ENCODE measurements around the gene DR1.

DR1 gene

DNA sequence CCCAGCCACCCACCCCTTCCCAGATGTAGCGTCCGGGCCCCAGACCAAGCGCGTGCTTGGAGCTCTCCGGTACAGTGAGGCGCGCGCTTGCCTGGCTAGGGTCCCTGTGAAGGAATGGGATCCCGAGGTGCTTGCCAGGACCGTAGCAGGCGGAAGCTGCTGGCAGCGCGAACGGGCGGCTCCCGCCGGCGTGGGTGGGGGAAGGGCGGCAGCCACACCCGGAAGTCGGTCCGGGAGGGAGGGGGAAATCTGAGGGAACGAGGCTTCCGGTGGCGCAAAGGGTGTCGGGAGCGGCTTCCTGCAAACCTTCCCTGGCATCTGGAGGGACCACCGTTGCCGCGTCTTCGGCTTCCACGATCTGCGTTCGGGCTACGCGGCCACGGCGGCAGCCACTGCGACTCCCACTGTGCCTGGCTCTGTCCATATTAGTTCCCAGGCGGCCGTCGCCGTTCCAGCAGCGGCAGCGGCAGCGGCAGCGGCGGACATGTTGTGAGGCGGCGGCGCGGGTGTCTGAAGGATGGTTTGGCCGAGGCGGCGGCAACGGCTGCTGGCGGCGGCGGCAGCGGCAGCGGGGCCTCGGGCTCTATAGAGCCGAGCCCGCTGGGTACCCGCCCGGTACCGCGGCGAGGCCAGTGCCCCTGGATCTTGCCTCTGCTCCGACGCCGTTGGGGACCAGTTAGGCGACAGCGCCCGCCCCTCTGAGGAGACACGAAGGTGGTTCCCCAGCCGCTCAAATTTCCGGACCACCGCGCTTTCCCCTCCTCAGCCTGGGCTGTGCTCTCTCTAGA is at the start of gene DR1:
DR1 (plus strand) TSS at position 275 of the 788 bp plus-strand sequence. CDS start 739 bp downstream, outside the sequence.
- DNase-seq (ENCODE audit: low read depth, low spot score) = peak; percentile 96

DNA sequence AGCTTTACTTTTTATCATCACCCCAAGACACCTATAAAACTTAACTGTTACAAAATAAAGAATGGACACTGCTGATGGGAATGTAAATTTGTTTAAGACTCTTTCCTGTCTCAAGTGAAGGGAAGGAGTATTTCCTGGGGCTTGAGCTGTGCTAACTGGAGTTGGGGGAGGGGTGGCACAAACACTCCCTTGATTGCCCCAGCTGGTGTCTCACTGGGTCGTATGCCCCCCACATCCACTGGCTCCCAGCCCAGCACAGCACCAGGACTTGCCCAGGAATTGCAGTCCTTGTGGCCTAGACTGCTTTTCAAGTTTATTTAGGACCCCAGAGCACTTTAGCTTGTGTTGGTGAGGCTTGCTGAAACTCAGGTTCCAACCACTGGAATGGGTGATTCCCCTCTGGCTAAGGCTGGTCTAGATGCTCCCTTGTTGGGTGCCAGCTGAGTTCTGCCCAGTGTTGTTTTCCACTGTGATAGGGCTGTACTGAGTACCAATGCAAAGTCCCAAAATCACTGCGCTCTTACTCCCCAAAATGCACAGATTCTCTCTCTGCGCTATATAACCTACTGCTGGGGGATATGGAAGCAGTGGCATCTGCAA is 49.1 kb upstream of the DR1 start:
- DNase-seq (ENCODE audit: low read depth, low spot score) = peak; percentile 19

DNA sequence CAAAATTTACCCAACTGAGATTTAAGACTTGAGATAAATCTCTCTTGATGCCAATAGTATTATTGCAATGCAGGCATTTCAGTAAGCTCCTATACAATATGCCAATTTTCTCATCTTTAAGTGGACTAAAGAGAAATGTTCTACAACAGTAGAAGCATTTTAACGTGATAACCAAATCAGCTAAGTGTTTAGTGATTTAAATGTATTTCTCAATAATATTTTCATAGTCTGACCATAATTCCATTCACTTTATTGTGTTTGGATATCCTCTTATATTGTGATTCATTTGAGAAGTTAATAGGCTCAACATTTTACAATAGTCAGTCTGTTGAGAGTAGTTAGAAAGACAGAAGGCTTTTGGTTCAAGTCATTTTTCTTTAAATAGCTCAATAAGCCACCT is 44.6 kb upstream of the DR1 start:
- DNase-seq (ENCODE audit: low read depth, low spot score) = no peak

DNA sequence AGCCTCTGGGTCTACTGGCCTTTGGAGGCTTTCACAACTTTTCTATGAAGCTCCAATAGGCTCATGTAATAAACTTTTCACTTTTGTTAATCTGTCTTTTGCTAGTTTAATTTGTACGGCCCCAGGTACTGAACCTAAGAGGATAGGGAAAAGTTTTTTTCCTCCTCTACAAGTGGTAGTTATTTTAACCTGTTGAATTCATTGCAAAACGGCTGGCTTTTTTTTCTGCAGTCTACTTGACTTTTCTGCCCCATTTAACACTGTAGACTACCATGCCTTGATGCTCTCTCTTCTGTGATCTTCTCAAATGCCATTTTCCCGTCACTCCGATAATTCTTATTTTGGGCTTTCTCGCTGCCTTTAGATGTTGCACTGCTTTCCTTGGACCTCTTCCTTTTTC is 43.6 kb upstream of the DR1 start:
- DNase-seq (ENCODE audit: low read depth, low spot score) = no peak

DNA sequence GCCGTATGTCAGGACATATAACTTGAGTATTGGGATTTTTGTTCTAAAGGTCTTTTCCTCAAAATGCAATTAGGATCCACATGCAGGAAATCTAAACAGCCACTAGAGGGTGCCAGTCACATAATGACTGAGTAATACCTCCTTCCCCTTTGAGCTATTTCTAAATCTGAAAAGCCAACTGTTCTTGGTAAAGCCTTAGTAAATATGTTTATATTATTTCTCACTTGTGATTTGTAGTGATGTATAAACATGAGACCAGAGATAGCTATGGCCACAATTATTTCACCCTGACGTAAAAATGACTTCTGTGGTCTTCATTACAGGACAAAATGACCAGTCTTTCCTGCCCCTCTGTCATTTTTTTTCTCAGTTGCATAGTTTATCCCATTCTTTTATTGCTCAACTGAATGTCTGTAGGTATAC is 41.0 kb upstream of the DR1 start:
- peak; percentile 23 for DNase-seq (ENCODE audit: low read depth, low spot score)

DNA sequence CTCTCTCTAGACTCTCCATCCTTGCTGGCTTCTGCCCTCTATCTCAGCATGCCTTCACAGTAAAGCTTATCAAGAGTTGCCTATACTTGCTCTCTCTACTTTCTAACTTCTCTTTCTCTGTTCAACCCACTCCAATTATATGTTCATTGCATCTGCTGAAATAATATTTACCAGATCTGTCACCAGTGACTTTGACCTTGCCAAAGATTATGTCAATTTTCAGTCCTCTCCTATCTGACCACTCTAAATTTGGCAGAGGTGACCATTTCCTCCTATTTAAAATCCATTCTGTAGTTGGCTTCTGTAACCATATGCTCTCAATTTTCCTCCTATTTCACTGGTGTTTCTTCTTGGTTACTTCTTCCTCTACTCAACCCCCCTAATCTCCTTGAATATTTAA is 38.8 kb upstream of the DR1 start:
- DNase-seq (ENCODE audit: low read depth, low spot score) = no peak

DNA sequence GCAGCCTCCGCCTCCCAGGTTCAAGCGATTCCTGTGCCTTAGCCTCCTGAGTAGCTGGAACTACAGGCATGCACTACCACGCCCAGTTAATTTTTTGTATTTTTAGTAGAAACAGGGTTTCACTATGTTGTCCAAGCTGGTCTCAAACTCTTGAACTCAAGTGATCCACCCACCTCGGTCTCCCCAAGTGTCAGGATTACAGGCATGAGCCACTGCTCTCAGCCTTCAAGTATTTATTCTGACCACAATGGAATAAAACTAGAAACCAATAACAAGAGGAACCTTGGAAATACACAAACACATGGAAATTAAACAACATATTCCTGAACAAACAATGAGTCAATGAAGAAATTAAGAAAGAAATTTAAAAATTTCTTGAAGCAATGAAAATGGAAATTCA is 32.7 kb upstream of the DR1 start:
- no peak for DNase-seq (ENCODE audit: low read depth, low spot score)

DNA sequence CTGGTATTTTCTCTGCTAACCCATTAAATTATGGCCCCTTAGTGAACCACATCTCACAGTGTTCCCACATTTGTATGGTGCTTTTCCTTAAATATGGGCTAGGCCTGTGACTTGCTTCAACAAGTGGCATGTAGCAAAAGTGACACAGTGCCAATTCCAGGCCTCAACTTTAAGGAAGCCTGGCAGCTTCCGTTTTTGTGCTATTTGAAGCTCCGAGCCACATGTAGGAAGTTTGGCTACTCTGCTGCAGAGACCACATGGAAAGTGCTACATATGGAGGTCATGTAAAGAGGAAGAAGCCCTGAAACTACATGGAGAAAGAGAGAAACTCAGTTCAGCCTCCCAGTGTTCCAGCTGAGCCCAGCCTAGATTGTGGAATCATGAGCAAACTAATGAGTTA is 28.5 kb upstream of the DR1 start:
- DNase-seq (ENCODE audit: low read depth, low spot score) = no peak

DNA sequence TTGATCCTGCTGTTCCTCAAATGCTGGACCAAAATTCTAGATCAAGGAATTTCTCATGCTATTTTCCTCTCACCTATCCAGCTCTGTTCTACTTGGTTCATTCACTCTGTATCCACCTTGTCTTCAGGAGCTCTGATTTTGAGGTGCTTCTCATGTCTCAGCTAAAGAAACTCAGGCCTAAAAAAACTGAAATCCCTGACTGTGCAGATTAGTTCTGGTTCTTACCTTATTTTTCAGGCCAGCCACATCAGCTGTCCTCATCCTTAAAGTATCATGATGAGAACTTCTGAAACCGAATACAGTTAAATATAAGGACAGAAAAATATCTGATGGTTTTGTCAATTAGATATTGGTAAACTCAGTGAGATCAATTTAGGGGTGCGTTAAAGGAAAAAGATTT is 27.8 kb upstream of the DR1 start:
- no peak for DNase-seq (ENCODE audit: low read depth, low spot score)

DNA sequence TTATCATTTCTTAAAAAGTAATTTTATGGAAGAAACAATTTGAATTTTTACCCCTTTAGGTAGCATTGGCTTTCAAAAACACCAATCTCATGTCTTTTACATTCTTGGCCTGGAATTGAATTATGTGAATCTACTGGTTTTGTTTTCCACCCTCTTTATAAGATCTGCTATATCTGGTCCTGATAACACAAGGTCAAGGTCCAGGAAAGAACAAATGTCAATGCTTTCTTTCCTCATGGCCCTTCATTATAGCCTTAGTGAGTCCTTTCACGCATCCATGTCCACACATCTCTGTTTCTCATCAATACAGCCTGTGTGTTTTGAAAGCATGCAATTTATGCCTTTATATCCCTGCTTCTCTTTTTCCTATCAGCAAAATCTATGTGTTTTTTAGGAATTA is 24.0 kb upstream of the DR1 start:
- no peak for DNase-seq (ENCODE audit: low read depth, low spot score)

DNA sequence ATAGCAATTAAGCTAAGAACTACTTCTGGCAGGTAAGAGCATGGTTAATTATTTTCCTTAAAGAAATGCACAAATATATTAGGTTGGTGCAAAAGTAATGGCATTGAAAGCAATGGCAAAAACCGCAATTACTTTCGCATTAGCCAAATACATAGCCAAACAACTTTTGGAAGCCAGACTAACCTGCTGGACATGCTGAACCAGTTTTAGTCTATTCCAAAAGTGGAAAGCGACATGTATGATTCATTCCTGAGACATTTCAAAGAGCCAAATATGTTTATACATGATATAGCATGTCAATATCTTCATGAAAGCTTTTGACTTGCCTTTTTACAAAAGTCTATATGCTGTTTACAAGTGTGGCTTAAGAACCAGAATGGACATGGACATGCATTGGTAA is 23.4 kb upstream of the DR1 start:
- DNase-seq (ENCODE audit: low read depth, low spot score) = no peak

DNA sequence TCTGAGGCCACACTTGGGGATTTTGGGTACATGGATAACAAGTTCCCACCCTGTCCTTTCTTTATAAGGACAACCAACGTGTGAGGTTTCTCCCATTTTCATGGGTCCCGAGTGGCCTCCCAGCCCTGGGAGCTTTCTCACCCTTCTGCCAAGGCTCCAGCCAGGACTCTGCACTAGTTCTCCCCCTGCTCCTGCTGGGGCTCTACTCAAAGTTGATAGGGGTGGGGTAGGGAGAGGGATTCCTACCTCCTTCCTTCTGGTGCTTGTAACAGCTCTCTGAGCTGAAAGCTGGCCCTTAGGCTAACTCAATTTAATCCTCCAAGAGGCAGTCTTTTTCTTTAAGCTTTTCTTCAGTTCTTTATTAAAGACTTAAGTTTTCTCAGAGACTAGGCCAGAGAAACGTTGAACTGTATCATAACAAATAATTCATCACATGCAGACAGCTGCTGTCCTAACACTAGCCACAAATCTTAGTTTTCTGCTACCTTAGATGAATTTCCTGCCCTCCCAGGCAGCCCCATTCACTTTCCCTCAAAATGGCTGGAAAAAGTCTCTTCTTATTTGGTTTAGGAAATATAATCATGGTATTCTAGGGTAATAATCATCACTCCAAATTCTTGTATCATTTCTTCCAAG is 22.4 kb upstream of the DR1 start:
- peak; percentile 34 for DNase-seq (ENCODE audit: low read depth, low spot score)

DNA sequence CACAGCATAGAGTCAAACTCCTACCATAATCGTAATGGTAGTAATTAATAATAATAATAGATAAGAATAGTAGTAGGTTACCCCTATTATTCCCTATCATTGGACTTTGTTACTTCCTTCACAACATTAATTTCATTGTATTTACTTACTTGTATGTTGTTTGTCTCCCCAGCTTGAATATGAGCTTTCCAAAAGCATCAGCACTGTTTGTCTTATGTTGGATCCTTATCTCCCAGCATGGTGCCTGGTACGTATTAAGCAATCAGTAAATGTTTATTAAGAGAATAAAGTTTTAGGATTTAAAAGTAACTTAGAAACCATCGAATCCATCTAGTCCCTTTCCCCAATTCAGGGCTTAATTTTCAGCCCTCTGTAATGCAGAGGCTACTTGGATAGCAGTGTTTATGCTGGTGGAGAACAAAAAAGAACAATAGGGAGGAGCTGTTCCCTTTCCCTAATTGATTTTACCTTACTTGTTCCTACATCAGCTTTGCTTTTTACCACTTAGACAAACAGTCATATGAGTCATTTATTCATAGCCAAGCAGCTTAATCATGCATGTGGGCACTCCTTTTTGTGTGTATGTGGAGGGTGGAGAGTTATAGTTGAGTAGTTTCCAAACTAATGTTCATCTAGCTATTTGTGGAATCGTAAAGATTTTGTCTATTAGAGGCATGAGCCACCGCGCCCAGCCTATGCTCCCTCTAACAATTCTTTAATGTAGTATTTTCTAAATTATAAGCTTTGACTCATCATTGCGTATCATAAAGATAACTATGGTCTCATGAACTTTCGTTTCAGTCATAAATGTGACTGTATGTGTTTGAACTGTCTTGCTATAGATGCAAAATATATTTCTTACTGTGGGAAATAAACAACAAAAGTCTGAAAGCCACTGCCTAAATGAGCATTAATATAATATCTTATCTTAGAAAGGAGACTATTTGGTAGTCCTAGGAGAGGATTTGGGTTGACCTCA is 20.9 kb upstream of the DR1 start:
- no peak for DNase-seq (ENCODE audit: low read depth, low spot score)

DNA sequence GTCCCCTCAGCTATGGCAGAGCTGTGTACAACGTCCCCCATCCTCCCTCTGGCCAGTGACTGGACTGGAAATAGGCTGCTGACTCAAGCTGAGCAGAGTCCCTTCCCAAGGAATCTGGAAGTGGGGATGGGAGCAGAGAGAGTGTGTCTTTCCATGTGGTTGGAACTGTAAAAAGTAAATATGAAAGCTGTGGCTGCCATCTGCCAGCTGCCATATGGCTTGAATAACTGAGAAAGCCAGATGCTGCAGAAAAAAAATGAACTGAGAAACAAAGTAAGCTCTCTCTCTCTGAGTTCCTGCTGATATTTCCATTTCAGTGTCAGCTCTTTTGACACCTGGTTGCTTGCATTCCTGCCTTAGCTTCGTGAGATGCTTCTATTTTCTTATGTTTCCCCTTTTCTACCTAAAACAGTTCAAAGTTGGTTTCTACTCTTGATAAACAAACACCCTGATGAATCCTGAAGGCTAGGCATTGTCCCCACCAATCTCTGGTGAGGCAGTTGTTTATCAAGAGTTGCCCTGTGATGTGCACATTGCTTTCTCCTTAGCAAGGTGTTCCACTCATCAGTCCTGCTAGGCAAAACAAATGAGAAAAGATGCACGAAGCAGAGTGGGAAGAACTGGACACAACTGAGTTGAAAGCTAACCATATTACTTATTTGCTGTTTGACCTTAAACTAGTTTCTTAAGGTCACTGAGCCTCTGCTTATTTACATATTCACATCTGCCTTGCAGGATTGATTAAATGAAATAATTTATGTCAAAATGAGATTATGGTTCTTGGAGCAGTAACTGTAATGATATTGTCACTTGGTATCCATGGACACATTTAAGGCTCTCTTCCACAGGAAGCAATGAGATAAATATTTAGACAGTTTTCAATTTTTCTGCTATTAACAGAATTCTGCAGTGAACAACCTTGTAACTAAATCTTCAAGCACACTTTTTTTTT is 16.6 kb upstream of the DR1 start:
- DNase-seq (ENCODE audit: low read depth, low spot score) = no peak

DNA sequence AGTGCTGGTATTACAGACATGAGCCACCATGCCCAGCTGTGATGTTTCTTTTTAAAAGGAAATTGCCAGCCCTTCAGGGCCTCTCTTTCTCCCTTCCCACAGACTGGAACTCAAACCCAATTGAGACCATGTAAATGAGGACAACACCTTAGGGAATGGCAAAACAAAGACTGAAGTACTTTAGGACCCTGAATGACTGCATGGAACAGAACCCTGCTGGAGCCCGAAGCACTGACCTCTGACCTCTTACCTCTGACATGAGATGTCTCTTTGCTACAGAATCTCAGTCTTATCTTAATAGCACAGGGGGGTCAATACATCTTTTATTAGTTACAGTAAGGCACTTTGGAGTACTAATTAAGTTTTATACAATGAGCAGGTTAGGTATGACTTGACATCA is 15.5 kb upstream of the DR1 start:
- peak; percentile 68 for DNase-seq (ENCODE audit: low read depth, low spot score)

DNA sequence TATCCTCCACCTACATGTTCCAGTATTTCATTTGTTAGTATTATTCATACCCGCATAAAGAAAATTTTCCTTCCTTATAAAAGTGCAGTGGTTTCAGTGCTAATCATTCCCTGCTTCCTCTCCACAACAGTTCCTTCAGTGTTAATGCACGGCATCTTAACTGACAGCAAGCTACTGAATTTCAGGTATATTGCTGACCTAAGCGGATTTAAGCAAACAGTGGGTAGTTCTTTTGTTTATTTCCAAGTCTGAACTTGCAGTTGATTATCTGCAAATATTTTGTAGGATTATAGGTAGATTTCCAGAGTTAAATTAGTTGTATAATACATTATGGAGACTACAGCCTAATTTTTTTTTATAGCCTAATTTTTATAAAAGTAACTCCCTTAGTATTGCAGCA is 15.1 kb upstream of the DR1 start:
- no peak for DNase-seq (ENCODE audit: low read depth, low spot score)

DNA sequence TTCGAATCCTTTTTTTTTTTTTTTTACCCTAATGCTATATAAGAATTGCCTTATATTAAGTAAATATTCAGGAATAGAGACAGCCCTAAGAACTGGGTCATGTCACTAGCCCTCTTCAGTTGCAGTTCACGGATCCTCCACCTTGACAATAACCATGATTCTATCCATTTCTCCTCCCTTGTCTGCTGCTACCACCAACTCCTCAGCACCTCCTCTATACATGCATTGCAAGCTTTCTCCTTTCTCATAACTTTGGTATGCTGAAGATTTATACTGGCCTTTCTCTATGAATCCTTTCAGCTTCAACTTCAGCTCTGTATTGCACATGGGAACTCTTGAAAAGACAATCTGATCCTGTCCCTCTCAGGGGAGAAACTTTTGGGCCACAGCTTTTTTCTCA is 14.3 kb upstream of the DR1 start:
- no peak for DNase-seq (ENCODE audit: low read depth, low spot score)

DNA sequence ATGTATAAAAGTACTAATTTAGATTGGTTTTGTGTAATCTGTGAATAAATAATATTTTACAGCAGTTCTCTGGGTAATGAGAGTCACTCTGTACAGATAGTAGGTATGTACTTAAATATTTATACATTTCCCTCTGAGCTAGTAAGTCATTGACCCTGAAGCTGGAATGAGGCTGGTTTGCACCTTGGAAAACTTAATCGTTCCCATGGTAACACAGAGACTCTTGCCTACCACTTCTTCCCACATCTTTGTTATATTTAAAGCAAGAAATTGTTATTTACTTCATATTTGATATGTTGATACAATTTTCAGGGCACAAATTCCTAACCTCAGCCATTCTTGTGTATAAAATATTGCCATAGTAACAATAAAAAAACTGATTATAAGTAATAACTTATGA is 13.3 kb upstream of the DR1 start:
- DNase-seq (ENCODE audit: low read depth, low spot score) = no peak

DNA sequence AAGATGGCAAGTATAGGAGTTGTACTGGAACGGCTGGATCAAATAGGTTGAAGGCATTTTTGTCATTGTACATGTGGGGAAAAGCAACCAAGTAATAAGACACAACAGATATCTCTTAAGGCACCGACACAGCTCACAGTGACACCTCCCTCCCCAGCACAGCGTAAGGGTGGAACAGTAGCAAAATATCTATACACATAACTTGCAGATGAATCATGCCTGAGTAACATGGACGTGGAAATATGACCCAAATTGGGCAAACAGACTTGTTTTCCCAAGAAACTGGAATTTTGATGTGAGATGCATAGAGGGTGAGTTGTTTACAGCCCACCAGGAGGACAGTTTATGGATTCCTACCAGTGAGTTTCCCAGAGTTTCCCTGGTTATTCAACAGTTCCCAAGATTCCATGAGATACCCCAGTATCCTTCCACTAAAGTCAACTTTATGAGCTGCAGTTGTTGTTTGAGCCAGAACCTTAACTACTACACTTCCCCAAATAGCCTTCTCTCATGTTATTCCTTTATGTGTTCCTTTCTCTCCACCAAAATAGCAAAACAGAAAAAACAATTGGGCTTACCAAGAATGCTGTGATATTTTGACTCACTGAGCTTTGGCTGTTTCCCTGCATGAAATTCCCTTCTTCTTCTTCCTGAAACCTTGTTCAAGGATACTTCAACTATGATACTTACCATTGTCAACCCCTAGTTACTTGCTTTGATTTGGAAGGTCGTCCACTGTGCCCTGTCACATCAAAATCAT is 7.1 kb upstream of the DR1 start:
- DNase-seq (ENCODE audit: low read depth, low spot score) = no peak

DNA sequence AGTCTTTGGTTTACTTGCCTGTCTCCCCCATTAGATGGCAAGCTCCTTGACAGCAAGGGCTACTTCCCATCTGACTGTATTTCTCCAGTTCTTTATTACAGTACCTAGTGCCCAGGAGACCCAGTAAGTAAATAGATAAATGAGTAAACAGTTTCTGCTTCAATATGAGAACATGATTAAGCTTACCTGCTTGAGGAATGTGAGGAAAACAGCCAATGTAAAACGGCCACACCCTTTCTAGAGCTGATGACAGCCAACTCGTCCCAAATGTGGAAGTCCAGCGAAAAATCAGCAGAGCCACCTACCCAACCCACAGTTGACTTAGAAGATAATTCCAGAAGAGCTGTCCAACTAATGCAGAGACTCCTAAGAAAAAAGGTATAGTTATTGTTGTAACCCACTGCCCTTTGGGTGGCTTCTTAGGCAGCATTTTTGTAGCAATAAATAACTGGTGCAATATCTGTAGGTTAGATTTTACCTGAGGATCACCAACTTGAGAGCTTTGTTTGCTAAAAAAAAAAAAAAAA is 6.5 kb upstream of the DR1 start:
- DNase-seq (ENCODE audit: low read depth, low spot score) = no peak

Measured in ELF-1 (cell line).